ENCODE data around the gene TSPOAP1. TPM values are rescaled to one million over a fixed set of nuclear protein-coding genes. Genes with fewer than 3 reads are reported as not detected.

Gene TSPOAP1
- total RNA-seq, 1 experiment from 2014 or later = 7.8 TPM

GRCh38 chr17:58314706-58315015, 13.9 kb downstream of the TSPOAP1 start:
- Histone ChIP-seq H3K27me3 (ENCODE audit: low read length) (no peaks in the 10 kb centered on the region), H3K79me2 (ENCODE audit: low read length) (no peaks in the 10 kb centered on the region), H3K9ac (ENCODE audit: low read length) (no peak overlapping the region), H3K9me2 (replicated peaks; ENCODE audit: insufficient read depth, low read length) (no peaks in the 10 kb centered on the region), H3K36me3 (ENCODE audit: insufficient read depth, low read length) (peaks cover 4% of the 10 kb centered on the region), H3K9me3 (ENCODE audit: low read length) (no peaks in the 10 kb centered on the region), H3K27ac (ENCODE audit: low read length) (no peak overlapping the region), H4K20me1 (ENCODE audit: insufficient read depth, low read depth, low read length) (no peaks in the 10 kb centered on the region), H3K4me3 (ENCODE audit: low read length) (no peak overlapping the region), H3K4me1 (ENCODE audit: low read length) (peaks cover 5% of the 10 kb centered on the region; the same call in 1 of the 2 replicates), H2AFZ (ENCODE audit: low read length) (no peak overlapping the region), H3K4me2 (ENCODE audit: low read depth, low read length, poor library complexity, severe bottlenecking) (no peak overlapping the region)
- no peak for DNase-seq

- Histone ChIP-seq H3K36me3 (ENCODE audit: insufficient read depth, low read length) (peaks cover 4% of the 10 kb centered on the region), H4K20me1 (ENCODE audit: insufficient read depth, low read depth, low read length) (no peaks in the 10 kb centered on the region), H2AFZ (ENCODE audit: low read length) (no peak overlapping the region), H3K27ac (ENCODE audit: low read length) (no peak overlapping the region), H3K27me3 (ENCODE audit: low read length) (no peaks in the 10 kb centered on the region), H3K4me1 (ENCODE audit: low read length) (peaks cover 5% of the 10 kb centered on the region; the same call in 1 of the 2 replicates), H3K9me2 (replicated peaks; ENCODE audit: insufficient read depth, low read length) (no peaks in the 10 kb centered on the region), H3K9me3 (ENCODE audit: low read length) (no peaks in the 10 kb centered on the region), H3K79me2 (ENCODE audit: low read length) (no peaks in the 10 kb centered on the region), H3K4me2 (ENCODE audit: low read depth, low read length, poor library complexity, severe bottlenecking) (no peak overlapping the region), H3K4me3 (ENCODE audit: low read length) (no peak overlapping the region), H3K9ac (ENCODE audit: low read length) (no peak overlapping the region)
- no peak for DNase-seq
These were observed 14.5 kb downstream of the TSPOAP1 start for GRCh38 chr17:58313815-58314705.

- Histone ChIP-seq H3K27ac (ENCODE audit: low read length) (no peak overlapping the region), H3K9me3 (ENCODE audit: low read length) (no peaks in the 10 kb centered on the region), H3K36me3 (ENCODE audit: insufficient read depth, low read length) (peaks cover 4% of the 10 kb centered on the region), H4K20me1 (ENCODE audit: insufficient read depth, low read depth, low read length) (no peaks in the 10 kb centered on the region), H3K27me3 (ENCODE audit: low read length) (no peaks in the 10 kb centered on the region), H3K4me1 (ENCODE audit: low read length) (peaks cover 3% of the 10 kb centered on the region; the same call in 1 of the 2 replicates), H3K9ac (ENCODE audit: low read length) (no peak overlapping the region), H2AFZ (ENCODE audit: low read length) (no peak overlapping the region), H3K9me2 (replicated peaks; ENCODE audit: insufficient read depth, low read length) (no peaks in the 10 kb centered on the region), H3K4me2 (ENCODE audit: low read depth, low read length, poor library complexity, severe bottlenecking) (no peak overlapping the region), H3K79me2 (ENCODE audit: low read length) (no peaks in the 10 kb centered on the region), H3K4me3 (ENCODE audit: low read length) (no peak overlapping the region)
- no peak for DNase-seq
These were observed 15.8 kb downstream of the TSPOAP1 start for GRCh38 chr17:58312829-58313228.

- H3K4me2 ChIP-seq (ENCODE audit: low read depth, low read length, poor library complexity, severe bottlenecking) = no peak overlapping the region
- no peak for DNase-seq
These were observed 16.5 kb downstream of the TSPOAP1 start for GRCh38 chr17:58312021-58312630.

GRCh38 chr17:58311429-58311894, 17.1 kb downstream of the TSPOAP1 start:
- H3K9ac ChIP-seq (ENCODE audit: low read length) = no peak overlapping the region
- no peak overlapping the region for H2AFZ ChIP-seq (ENCODE audit: low read length)
- H4K20me1 ChIP-seq (ENCODE audit: insufficient read depth, low read depth, low read length) = no peaks in the 10 kb centered on the region
- H3K79me2 ChIP-seq (ENCODE audit: low read length) = no peaks in the 10 kb centered on the region
- no peaks in the 10 kb centered on the region for H3K27me3 ChIP-seq (ENCODE audit: low read length)
- no peaks in the 10 kb centered on the region for H3K4me1 ChIP-seq (ENCODE audit: low read length)
- no peaks in the 10 kb centered on the region for H3K9me2 ChIP-seq (replicated peaks; ENCODE audit: insufficient read depth, low read length)
- DNase-seq = no peak
- H3K9me3 ChIP-seq (ENCODE audit: low read length) = no peaks in the 10 kb centered on the region
- H3K36me3 ChIP-seq (ENCODE audit: insufficient read depth, low read length) = peaks cover 4% of the 10 kb centered on the region
- no peak overlapping the region for H3K4me3 ChIP-seq (ENCODE audit: low read length)
- H3K4me2 ChIP-seq (ENCODE audit: low read depth, low read length, poor library complexity, severe bottlenecking) = no peak overlapping the region
- H3K27ac ChIP-seq (ENCODE audit: low read length) = no peak overlapping the region

More at GRCh38 chr17:58312021-58312630, 16.5 kb downstream of the TSPOAP1 start:
- Histone ChIP-seq H3K36me3 (ENCODE audit: insufficient read depth, low read length) (peaks cover 4% of the 10 kb centered on the region), H3K27ac (ENCODE audit: low read length) (no peak overlapping the region), H3K9ac (ENCODE audit: low read length) (no peak overlapping the region), H2AFZ (ENCODE audit: low read length) (no peak overlapping the region), H3K9me3 (ENCODE audit: low read length) (no peaks in the 10 kb centered on the region), H3K4me1 (ENCODE audit: low read length) (no peaks in the 10 kb centered on the region), H3K9me2 (replicated peaks; ENCODE audit: insufficient read depth, low read length) (no peaks in the 10 kb centered on the region), H3K79me2 (ENCODE audit: low read length) (no peaks in the 10 kb centered on the region), H3K27me3 (ENCODE audit: low read length) (no peaks in the 10 kb centered on the region), H3K4me3 (ENCODE audit: low read length) (no peak overlapping the region), H4K20me1 (ENCODE audit: insufficient read depth, low read depth, low read length) (no peaks in the 10 kb centered on the region)

GRCh38 chr17:58310511-58311428, 17.8 kb downstream of the TSPOAP1 start:
- H3K4me2 ChIP-seq (ENCODE audit: low read depth, low read length, poor library complexity, severe bottlenecking) = no peak overlapping the region
- H3K4me3 ChIP-seq (ENCODE audit: low read length) = no peak overlapping the region
- H3K4me1 ChIP-seq (ENCODE audit: low read length) = no peaks in the 10 kb centered on the region
- no peak for DNase-seq
- no peaks in the 10 kb centered on the region for H3K27me3 ChIP-seq (ENCODE audit: low read length)
- no peaks in the 10 kb centered on the region for H4K20me1 ChIP-seq (ENCODE audit: insufficient read depth, low read depth, low read length)
- H3K9ac ChIP-seq (ENCODE audit: low read length) = no peak overlapping the region
- H2AFZ ChIP-seq (ENCODE audit: low read length) = no peak overlapping the region
- H3K27ac ChIP-seq (ENCODE audit: low read length) = no peak overlapping the region
- H3K36me3 ChIP-seq (ENCODE audit: insufficient read depth, low read length) = no peaks in the 10 kb centered on the region; the same call in 1 of the 2 replicates
- no peaks in the 10 kb centered on the region for H3K79me2 ChIP-seq (ENCODE audit: low read length)
- no peaks in the 10 kb centered on the region for H3K9me2 ChIP-seq (replicated peaks; ENCODE audit: insufficient read depth, low read length)
- no peaks in the 10 kb centered on the region for H3K9me3 ChIP-seq (ENCODE audit: low read length)

GRCh38 chr17:58309918-58310259, 18.7 kb downstream of the TSPOAP1 start:
- H4K20me1 ChIP-seq (ENCODE audit: insufficient read depth, low read depth, low read length) = no peaks in the 10 kb centered on the region
- no peaks in the 10 kb centered on the region; the same call in 1 of the 2 replicates for H3K36me3 ChIP-seq (ENCODE audit: insufficient read depth, low read length)
- no peak overlapping the region for H3K27ac ChIP-seq (ENCODE audit: low read length)
- H3K4me3 ChIP-seq (ENCODE audit: low read length) = no peak overlapping the region
- H2AFZ ChIP-seq (ENCODE audit: low read length) = no peak overlapping the region
- no peaks in the 10 kb centered on the region for H3K4me1 ChIP-seq (ENCODE audit: low read length)
- no peaks in the 10 kb centered on the region for H3K27me3 ChIP-seq (ENCODE audit: low read length)
- H3K9me2 ChIP-seq (replicated peaks; ENCODE audit: insufficient read depth, low read length) = no peaks in the 10 kb centered on the region
- H3K9me3 ChIP-seq (ENCODE audit: low read length) = no peaks in the 10 kb centered on the region
- no peak overlapping the region for H3K4me2 ChIP-seq (ENCODE audit: low read depth, low read length, poor library complexity, severe bottlenecking)
- H3K9ac ChIP-seq (ENCODE audit: low read length) = no peak overlapping the region
- H3K79me2 ChIP-seq (ENCODE audit: low read length) = no peaks in the 10 kb centered on the region
- DNase-seq = no peak

Measured in Karpas-422 (cell line).